GM06990 (cell line): ENCODE data around the gene FCGR3A.
A peak's percentile ranks its signal among the peaks of the same experiment; 100 is the strongest.
"Not testable (repeated sequence)": the region's sequence is repeated elsewhere in the genome, so short reads cannot be mapped to it uniquely, and the experiment has no call there.

ENCODE experiments used
- DNase-seq: peaks from one replicate; pipeline ENCODE4 v3.0.0-alpha.2; 2011; ENCODE audit not compliant: insufficient read length; ENCODE audit errors: extremely low read depth
- H3K27me3 ChIP-seq: replicated peaks from 2 replicates; pipeline ENCODE4 v1.6.0; 2011; ENCODE audit warnings: low read length; ENCODE audit not compliant: control insufficient read depth, insufficient read depth
- H3K36me3 ChIP-seq: 2 replicates; pipeline ENCODE4 v1.5.1; 2011; ENCODE audit warnings: low read length; ENCODE audit not compliant: control insufficient read depth, insufficient read depth
- H3K4me3 ChIP-seq: replicated peaks from 2 replicates; pipeline ENCODE4 v1.5.1; 2011; ENCODE audit warnings: low read depth, mild to moderate bottlenecking, control low read depth, low read length

Gene FCGR3A

GRCh38 chr1:161576676-161577075 is 27.1 kb upstream of the FCGR3A start:
- H3K4me3 ChIP-seq, H3K36me3 ChIP-seq, DNase-seq, H3K27me3 ChIP-seq: not testable (repeated sequence)

DNA sequence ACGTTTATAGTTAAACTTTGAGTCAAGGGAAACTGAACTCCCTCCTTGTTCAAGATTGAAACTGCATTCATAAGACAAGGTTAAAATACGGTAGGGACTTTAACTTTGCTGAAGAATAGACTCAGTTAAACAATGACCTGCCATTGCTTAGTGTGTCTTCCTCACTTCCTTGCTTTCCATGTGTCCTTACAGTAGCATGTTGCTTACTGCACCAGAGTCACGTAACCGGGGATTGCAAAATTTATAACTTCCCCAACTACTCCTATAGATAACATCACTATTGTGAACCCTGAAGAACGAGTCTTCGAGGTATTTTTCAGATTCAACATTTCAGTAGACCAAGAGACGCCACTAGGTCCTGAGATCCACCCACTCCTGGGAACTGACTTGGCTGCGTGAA is 22.1 kb upstream of the FCGR3A start:
- H3K4me3 ChIP-seq, H3K36me3 ChIP-seq, H3K27me3 ChIP-seq, DNase-seq: not testable (repeated sequence)

DNA sequence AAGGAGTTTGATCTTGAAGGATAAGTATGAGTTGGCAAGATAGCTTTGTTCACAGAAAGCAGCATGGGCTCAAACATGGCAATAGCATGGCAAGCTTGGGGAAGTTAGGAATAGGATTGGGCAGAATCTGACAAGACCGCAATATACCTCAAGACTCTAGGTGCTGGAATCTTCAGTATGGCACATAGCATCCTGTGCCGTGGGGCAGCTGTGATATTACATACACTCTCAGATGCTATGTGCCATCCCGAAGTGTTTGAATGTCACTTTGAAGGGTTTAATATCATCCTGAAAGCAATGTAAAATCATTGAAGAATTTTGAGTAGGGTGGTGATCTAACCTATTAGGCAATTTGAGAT is 17.0 kb upstream of the FCGR3A start:
- not testable (repeated sequence) for H3K4me3 ChIP-seq, H3K36me3 ChIP-seq, DNase-seq, H3K27me3 ChIP-seq

- not testable (repeated sequence) for DNase-seq, H3K4me3 ChIP-seq, H3K27me3 ChIP-seq, H3K36me3 ChIP-seq
Observed at GRCh38 chr1:161563522-161563921, 13.9 kb upstream of the FCGR3A start.

GRCh38 chr1:161562441-161562840 is 12.8 kb upstream of the FCGR3A start:
- not testable (repeated sequence) for H3K27me3 ChIP-seq, H3K4me3 ChIP-seq, DNase-seq, H3K36me3 ChIP-seq

DNA sequence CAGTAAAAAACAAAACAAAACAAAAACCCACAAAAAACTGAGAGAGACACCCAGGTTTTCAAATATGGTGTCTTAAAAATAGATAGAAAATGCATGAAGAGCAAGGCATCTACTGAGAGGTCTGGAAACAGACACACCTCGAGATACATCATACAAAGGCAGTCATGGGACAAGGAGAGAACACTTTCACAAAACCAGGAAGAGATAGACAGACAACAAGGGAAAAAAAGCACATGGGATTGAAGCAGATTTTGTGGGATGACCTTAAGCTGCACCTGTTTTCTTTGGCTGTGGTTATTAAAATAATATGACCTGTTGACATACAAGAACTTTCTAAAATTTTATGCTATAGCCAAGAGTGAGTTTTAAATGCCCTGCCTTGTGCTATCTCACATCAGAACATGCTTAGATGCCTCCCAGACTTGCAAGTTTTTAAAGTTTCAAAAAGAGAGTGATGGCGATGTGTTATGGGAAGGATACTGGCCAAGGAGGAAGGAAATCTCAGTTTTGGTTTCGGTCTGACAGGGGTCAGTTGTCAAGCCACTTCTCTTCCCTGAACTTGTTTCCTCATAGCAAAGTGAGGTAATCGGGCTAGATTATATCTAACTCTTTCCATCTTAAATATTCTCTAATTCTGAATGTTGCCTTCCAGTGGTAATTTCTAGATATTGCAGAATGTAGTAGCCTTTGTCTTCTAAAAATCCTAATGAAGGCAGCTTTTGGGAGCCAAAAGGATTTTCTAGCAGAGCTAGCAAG is 11.5 kb upstream of the FCGR3A start:
- not testable (repeated sequence) for H3K27me3 ChIP-seq, H3K36me3 ChIP-seq, H3K4me3 ChIP-seq
- peak; percentile 57 for DNase-seq

GRCh38 chr1:161557506-161558450 is 8.2 kb upstream of the FCGR3A start:
- H3K36me3 ChIP-seq, DNase-seq, H3K4me3 ChIP-seq, H3K27me3 ChIP-seq: not testable (repeated sequence)

- not testable (repeated sequence) for H3K4me3 ChIP-seq, H3K27me3 ChIP-seq, H3K36me3 ChIP-seq, DNase-seq
Observed at GRCh38 chr1:161556990-161557389, 7.4 kb upstream of the FCGR3A start.

- not testable (repeated sequence) for DNase-seq, H3K27me3 ChIP-seq, H3K36me3 ChIP-seq, H3K4me3 ChIP-seq
Observed at GRCh38 chr1:161556143-161556542, 6.5 kb upstream of the FCGR3A start.

GRCh38 chr1:161554815-161555417 is 5.3 kb upstream of the FCGR3A start:
- not testable (repeated sequence) for H3K27me3 ChIP-seq, H3K4me3 ChIP-seq, H3K36me3 ChIP-seq, DNase-seq

DNA sequence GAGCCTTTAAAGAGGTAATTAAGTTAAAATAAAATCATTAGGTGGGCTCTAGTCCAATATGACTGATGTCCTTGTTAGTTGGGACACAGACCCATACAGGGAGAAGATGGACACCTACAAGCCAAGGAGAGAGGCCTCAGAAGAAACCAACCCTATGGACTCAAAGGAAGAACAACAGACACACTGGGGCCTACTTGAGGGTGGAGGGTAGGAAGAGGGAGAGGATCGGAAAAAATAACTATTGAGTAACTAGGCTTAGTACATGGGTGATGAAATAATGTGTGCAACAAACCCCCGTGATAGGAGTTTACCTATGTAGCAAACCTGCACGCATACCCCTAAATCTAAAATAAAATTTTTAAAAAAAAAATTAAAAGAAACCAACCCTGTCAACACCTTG is 4.7 kb upstream of the FCGR3A start:
- H3K4me3 ChIP-seq, H3K27me3 ChIP-seq, H3K36me3 ChIP-seq, DNase-seq: not testable (repeated sequence)

DNA sequence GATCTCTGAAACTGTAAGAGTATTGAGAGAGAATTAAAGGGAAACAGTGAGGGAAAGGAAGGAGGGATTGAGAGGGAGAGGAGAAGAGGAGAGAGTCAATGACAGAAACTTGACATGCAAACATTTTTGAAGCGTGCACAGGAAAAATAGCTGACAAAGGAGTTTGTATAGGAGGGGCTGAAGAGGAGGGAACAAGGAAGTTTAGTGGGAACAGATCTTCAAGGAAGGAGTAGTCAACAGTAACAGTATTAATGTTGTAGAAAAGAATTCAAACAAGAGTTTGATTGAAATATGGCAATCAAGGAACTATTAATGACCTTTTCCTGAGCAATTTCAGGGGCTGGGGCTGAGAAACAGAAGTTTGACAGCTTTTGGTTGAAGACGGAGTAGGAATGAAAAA is 4.0 kb upstream of the FCGR3A start:
- H3K36me3 ChIP-seq, H3K27me3 ChIP-seq, DNase-seq, H3K4me3 ChIP-seq: not testable (repeated sequence)

DNA sequence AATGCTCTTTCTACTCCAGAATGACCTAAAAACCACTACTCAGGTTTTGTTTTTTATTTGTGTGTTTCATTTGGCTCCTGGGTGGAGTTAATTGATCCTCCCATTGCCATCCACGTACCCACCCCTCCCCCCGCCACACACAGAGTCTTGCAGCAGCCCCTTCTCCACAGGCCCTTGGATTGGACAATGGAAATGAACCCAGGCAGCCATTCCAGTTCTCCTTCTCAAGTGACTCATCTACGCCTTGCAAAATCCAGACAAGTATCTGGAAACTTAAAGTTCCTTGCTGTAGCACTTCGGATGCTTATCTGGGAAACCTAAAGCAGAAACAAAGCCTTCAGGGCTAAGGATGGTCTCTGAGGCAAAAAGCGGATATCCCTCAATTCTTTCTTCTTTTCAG is 1.3 kb upstream of the FCGR3A start:
- H3K4me3 ChIP-seq, H3K27me3 ChIP-seq, H3K36me3 ChIP-seq, DNase-seq: not testable (repeated sequence)

GRCh38 chr1:161548749-161549406 is 740 bp downstream of the FCGR3A start:
- H3K27me3 ChIP-seq, DNase-seq, H3K4me3 ChIP-seq, H3K36me3 ChIP-seq: not testable (repeated sequence)
